HG03354 (cell line): Measurements from ENCODE around the gene HEPHL1.
"Not testable (repeated sequence)": the region's sequence is repeated elsewhere in the genome, so short reads cannot be mapped to it uniquely, and the experiment has no call there.

Experiments used
- ATAC-seq: cut with Tn5 transposase; IDR thresholded peaks from one replicate; pipeline ENCODE4 v1.9.1; 2021; ENCODE audit warnings: mild to moderate bottlenecking; ENCODE audit not compliant: unreplicated experiment, poor library complexity, severe bottlenecking

HEPHL1 gene, protein sequence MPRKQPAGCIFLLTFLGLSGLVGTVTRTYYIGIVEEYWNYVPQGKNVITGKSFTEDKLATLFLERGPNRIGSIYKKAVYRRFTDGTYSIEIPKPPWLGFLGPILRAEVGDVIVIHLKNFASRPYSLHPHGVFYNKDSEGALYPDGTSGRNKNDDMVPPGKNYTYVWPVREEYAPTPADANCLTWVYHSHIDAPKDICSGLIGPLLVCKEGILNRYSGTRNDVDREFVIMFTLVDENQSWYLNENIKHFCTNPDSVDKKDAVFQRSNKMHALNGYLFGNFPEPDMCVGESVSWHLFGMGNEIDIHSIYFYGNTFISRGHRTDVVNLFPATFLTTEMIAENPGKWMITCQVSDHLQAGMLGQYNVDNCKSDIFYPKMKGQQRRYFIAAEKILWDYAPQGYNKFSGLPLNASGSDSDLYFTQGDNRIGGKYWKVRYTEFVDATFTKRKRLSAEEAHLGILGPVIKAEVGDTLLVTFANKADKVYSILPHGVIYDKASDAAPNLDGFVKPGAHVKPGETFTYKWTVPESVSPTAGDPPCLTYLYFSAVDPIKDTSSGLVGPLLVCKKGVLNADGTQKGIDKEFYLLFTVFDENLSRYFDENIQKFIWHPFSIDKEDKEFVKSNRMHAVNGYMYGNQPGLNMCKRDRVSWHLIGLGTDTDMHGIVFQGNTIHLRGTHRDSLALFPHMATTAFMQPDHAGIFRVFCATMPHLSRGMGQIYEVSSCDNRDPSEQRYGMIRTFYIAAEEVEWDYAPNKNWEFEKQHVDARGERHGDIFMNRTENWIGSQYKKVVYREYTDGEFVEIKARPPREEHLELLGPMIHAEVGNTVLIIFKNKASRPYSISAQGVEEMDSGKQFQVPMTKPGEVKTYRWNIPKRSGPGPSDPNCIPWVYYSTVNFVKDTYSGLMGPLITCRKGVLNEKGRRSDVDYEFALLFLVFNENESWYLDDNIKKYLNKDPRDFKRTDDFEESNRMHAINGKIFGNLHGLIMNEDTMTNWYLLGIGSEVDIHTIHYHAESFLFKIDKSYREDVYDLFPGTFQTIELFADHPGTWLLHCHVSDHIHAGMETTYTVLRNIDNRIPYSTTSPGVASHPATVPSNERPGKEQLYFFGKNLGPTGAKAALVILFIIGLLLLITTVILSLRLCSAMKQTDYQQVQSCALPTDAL

DNA sequence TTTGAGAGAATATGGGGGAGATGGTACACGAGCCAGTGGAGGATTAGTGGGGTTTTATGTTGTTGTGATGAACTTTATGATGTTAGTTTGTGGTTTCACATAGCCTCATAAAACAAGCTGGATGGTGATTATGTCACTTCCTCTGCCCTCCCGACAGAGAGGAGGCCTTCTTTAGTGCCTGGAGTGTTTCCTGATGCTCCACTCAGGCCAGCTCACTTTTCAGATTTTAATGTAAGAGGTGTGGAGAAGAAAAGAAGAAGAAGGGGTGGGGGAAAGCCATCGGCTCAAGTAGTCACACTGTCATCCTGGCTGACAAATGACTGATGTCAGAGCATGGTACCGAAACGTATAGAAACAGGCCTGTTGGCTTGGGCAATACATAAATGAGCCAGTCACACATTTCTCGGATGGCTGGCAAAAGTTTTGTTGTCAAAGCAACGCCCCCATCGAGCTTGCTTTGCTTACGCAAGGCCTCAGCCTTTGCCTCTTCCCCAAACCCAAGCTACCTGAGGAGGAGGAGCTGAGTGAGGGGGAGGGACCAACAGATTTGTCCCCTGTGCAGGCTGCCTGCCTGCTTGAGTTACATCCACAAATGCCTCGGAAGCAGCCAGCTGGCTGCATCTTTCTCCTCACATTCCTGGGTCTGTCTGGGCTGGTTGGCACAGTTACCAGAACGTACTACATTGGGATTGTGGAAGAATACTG is at the start of gene HEPHL1:
Gene HEPHL1, plus strand, starts transcription at position 578 of the 705 bp plus-strand sequence. Its CDS starts 15 bp downstream, at position 593.
- no peak for ATAC-seq

DNA sequence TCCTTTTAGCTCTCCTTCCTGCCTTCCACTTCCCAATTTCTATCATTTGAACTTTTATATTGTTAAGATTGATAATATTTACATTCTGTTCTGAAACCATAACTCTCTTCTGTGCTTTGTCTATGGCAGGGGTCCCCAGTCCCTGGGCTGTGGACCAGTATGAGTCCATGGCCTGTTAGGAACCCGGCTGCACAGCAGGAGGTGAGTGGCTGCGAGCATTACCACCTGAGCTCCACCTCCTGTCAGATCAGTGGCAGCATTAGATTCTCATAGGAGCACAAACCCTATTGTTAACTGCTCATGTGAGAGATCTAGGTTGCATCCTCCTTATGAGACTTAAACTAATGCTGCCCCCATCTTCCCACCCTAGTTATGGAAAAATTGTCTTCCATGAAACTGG is 48.4 kb upstream of the HEPHL1 start:
- no peak for ATAC-seq

- ATAC-seq: not testable (repeated sequence)
Measured at GRCh38 chr11:93973322-93974051, 47.7 kb upstream of the HEPHL1 start.

DNA sequence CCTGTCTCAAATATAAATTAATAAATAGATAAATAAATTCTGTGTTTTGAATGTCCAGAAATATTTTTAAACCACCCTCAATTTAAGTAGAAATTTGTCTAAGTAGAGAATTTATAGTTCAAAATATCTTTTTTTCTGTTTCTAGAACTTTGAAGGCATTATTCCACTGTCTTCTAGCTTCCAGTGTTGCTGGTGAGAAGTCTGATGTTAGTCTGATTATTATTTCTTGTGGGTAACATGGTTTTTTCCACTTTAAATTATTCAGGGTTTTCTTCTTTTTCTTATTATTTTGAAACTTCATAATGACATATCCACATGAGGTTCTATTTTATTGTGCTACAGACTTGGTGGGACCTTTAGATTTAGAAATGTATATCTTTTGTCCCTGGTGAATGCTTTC is 46.4 kb upstream of the HEPHL1 start:
- no peak for ATAC-seq

- not testable (repeated sequence) for ATAC-seq
Measured at GRCh38 chr11:93976577-93977254, 44.4 kb upstream of the HEPHL1 start.

GRCh38 chr11:93983542-93984195 is 37.5 kb upstream of the HEPHL1 start:
- ATAC-seq: no peak

GRCh38 chr11:93984196-93984567 is 37.0 kb upstream of the HEPHL1 start:
- no peak for ATAC-seq

GRCh38 chr11:93984936-93985335 is 36.2 kb upstream of the HEPHL1 start:
- ATAC-seq: no peak

GRCh38 chr11:93986716-93987115 is 34.4 kb upstream of the HEPHL1 start:
- ATAC-seq: no peak

GRCh38 chr11:93988455-93988854 is 32.7 kb upstream of the HEPHL1 start:
- no peak for ATAC-seq

- ATAC-seq: no peak
Measured at GRCh38 chr11:93988912-93989311, 32.2 kb upstream of the HEPHL1 start.

DNA sequence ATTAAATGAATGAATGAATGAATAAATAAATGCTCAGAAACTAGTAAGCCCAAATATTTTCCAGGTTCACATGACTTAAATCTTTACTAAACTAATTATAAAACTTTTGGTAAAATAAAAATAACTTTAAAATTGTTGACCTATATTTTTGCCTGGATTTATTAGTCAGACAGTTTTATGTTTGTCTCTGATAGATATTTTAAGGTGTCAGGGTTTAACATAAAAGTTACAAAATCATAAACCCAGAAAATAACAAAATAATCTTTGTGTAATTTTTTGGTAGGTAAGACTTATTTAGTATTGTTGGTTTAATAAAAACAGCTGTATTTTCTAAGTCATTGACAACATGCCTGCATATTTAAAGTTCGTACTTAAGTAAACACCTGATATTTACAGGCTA is 27.4 kb upstream of the HEPHL1 start:
- ATAC-seq: no peak

DNA sequence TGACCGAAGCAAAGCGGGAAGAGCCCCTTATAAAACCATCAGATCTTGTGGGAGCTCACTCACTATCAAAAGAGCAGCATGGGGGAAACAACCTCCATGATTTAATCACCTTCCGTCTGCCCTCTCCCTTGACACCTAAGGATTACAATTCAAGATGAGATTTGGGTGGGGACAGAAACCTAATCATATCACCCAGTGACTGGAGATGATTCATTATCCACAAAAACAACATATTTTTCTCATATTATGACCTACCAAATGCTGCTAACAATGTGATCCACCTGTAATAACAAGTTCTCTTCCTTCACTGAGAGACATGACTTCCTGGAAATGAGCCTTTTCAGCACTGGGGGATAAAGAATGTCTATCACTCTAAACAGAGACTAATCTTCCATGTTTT is 23.4 kb upstream of the HEPHL1 start:
- ATAC-seq: no peak

GRCh38 chr11:94000659-94001058 is 20.5 kb upstream of the HEPHL1 start:
- ATAC-seq: no peak

- no peak for ATAC-seq
Measured at GRCh38 chr11:94002226-94002625, 18.9 kb upstream of the HEPHL1 start.

GRCh38 chr11:94007426-94007825 is 13.7 kb upstream of the HEPHL1 start:
- ATAC-seq: no peak

DNA sequence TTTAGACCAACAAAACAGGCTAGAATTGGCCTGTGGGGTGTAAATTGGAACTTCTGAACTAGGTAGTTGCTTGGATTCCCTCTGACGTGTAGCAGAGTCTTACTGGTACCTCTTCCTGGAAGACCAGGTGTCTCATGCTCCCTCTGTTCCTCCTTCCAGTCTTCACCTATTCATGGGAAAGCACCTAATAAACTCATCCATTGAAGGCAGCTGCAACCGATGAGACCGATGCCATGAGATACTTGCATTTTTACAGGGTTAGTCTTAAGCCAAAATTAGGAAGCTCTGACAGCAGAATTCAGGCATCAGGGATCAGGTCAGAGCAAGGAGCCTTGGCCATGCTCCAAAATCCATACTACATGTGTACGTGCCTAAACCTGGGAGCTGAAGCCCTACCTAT is 13.2 kb upstream of the HEPHL1 start:
- ATAC-seq: no peak

DNA sequence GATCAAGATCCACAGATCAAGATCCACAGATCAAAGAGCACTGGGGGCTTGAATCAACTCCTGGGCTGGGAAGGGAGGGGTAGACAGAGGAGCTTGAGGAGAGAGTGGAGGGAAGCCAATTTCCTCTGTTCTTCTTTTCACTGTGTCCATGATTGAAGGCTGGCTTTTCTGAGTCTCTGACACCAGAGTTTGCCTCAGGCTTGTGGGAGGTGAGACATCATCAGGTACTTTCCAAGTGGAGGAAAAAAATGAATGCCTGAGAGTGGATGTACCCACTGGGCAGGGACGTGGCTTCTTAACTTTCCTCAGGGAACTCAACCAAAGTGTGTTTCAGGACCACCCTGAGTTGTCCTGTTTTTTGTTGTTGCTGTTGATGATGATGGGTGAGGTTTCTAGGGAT is 11.0 kb upstream of the HEPHL1 start:
- no peak for ATAC-seq
